Peyer's patch (tissue), 4 donors: ENCODE measurements around the gene KCNJ3. TPM values are rescaled to one million over a fixed set of nuclear protein-coding genes. Genes with fewer than 3 reads are reported as not detected.

ENCODE experiments used
- DNase-seq, 3 donors: peaks; one replicate each; pipeline ENCODE4 v3.0.0-alpha.2; 2017 to 2019
- H3K27ac ChIP-seq, 4 donors: fragments of 200-600 bp; sonication (generic); one replicate each; pipeline ENCODE4 v1.5.1; 2016 to 2019
- H3K27me3 ChIP-seq, 2 donors: fragments of 200-600 bp; sonication (generic); one replicate each; pipeline ENCODE4 v1.5.1; 2019
- H3K36me3 ChIP-seq, 3 donors: fragments of 200-600 bp; sonication (generic); one replicate each; pipeline ENCODE4 v1.5.1; 2016 to 2019
- H3K4me1 ChIP-seq, 4 donors: fragments of 200-600 bp; sonication (generic); one replicate each; pipeline ENCODE4 v1.5.1; 2016 to 2019
- H3K4me3 ChIP-seq, 4 donors: fragments of 200-600 bp; sonication (generic); 1 replicate in 3 of 4; 2 replicates in 1 of 4; pipeline ENCODE4 v1.5.1; 2016 to 2019; ENCODE audit warnings: mild to moderate bottlenecking in 1 of 4
- H3K9me3 ChIP-seq, 4 donors: fragments of 200-600 bp; sonication (generic); one replicate each; pipeline ENCODE4 v1.5.1; 2016 to 2019; ENCODE audit warnings: mild to moderate bottlenecking in 1 of 4
- CTCF ChIP-seq, 6 experiments: fragments of 450-650 bp in 4 of 6; fragments of 200-600 bp in 2 of 6; sonication (generic) in 1 of 6; IDR thresholded peaks; one replicate each; pipeline ENCODE4 v1.5.1; 2017 to 2019; ENCODE audit warnings: antibody characterized with exemption in 6 of 6, mild to moderate bottlenecking in 3 of 6, moderate library complexity in 1 of 6
- POLR2A ChIP-seq, 2 donors: fragments of 450-650 bp; IDR thresholded peaks; one replicate each; pipeline ENCODE4 v1.5.1; 2017; ENCODE audit warnings: antibody characterized with exemption in 2 of 2, mild to moderate bottlenecking in 2 of 2, moderate library complexity in 2 of 2
- total RNA-seq, 4 donors: library from RNA; depleted of rRNA; stranded (reverse); fragments of >200 nt; gene quantifications; one replicate each; pipeline ENCODE4 v1.1.0, GENCODE V29; 2016

Gene KCNJ3
- total RNA-seq, 4 donors from 2014 or later = 6.6 to 27.3 (median 22.2) TPM

- Histone ChIP-seq H3K27ac (no peak overlapping the region), H3K36me3 (no peaks in the 10 kb centered on the region), H3K9me3 (no peaks in the 10 kb centered on the region), H3K4me1 (no peaks in the 10 kb centered on the region), H3K4me3 (no peak overlapping the region), H3K27me3 (no peaks in the 10 kb centered on the region)
- no peak for DNase-seq
- TF ChIP-seq CTCF (IDR thresholded peaks at IDR 0.05) (no peak), POLR2A (IDR thresholded peaks at IDR 0.05) (no peak)
Measured at GRCh38 chr2:154693741-154694340, 4.7 kb upstream of the KCNJ3 start.

- DNase-seq = no peak
Measured at GRCh38 chr2:154694881-154695280, 3.6 kb upstream of the KCNJ3 start.

GRCh38 chr2:154696369-154696768 is 2.1 kb upstream of the KCNJ3 start:
- Histone ChIP-seq H3K27ac (peak overlapping the region in 3 of 4 donors; percentile 3 to 92 (median 82)), H3K36me3 (no peaks in the 10 kb centered on the region), H3K27me3 (no peaks in the 10 kb centered on the region), H3K9me3 (no peaks in the 10 kb centered on the region), H3K4me1 (no peaks in the 10 kb centered on the region), H3K4me3 (peak overlapping the region in 2 of 4 donors; percentile 77 to 79)
- TF ChIP-seq CTCF (IDR thresholded peaks at IDR 0.05) (no peak), POLR2A (IDR thresholded peaks at IDR 0.05) (no peak)
- DNase-seq = no peak

More at GRCh38 chr2:154694881-154695280, 3.6 kb upstream of the KCNJ3 start:
- Histone ChIP-seq H3K4me1 (no peaks in the 10 kb centered on the region), H3K4me3 (no peak overlapping the region), H3K36me3 (no peaks in the 10 kb centered on the region), H3K9me3 (no peaks in the 10 kb centered on the region), H3K27me3 (no peaks in the 10 kb centered on the region), H3K27ac (no peak overlapping the region)
- TF ChIP-seq CTCF (IDR thresholded peaks at IDR 0.05) (peak in 3 of 6 experiments; percentile 12 to 23 (median 15)), POLR2A (IDR thresholded peaks at IDR 0.05) (no peak)

GRCh38 chr2:154696810-154697417 is 1.6 kb upstream of the KCNJ3 start:
- DNase-seq = peak in 1 of 3 donors; percentile 57
- H3K4me1 ChIP-seq = no peaks in the 10 kb centered on the region
- peak overlapping the region in 3 of 4 donors; percentile 58 to 92 (median 82) for H3K27ac ChIP-seq
- peak overlapping the region in 3 of 4 donors; percentile 39 to 79 (median 77) for H3K4me3 ChIP-seq
- no peaks in the 10 kb centered on the region for H3K9me3 ChIP-seq
- H3K36me3 ChIP-seq = no peaks in the 10 kb centered on the region
- no peaks in the 10 kb centered on the region for H3K27me3 ChIP-seq
- TF ChIP-seq CTCF (IDR thresholded peaks at IDR 0.05) = no peak
- TF ChIP-seq POLR2A (IDR thresholded peaks at IDR 0.05) = no peak

GRCh38 chr2:154697418-154698252 is 860 bp upstream of the KCNJ3 start:
- Histone ChIP-seq H3K9me3 (no peaks in the 10 kb centered on the region), H3K36me3 (no peaks in the 10 kb centered on the region), H3K4me1 (no peaks in the 10 kb centered on the region), H3K27ac (peak overlapping the region in 3 of 4 donors; percentile 58 to 92 (median 82)), H3K4me3 (peak overlapping the region in 3 of 4 donors; percentile 39 to 79 (median 77)), H3K27me3 (no peaks in the 10 kb centered on the region)
- DNase-seq = peak in 2 of 3 donors; percentile 70 to 79
- TF ChIP-seq CTCF (IDR thresholded peaks at IDR 0.05) (no peak), POLR2A (IDR thresholded peaks at IDR 0.05) (no peak)
